Erythroblast (primary cell): Measurements from ENCODE around the gene NTM.

Experiments used
- GATA1 ChIP-seq: IDR thresholded peaks from 2 replicates; pipeline ENCODE4 v1.6.1; 2011; ENCODE audit warnings: low read depth, mild to moderate bottlenecking, control low read depth, low read length, moderate library complexity
- POLR2A ChIP-seq: IDR thresholded peaks from 2 replicates; pipeline ENCODE4 v1.6.1; 2011; ENCODE audit warnings: mild to moderate bottlenecking, low read length

DNA sequence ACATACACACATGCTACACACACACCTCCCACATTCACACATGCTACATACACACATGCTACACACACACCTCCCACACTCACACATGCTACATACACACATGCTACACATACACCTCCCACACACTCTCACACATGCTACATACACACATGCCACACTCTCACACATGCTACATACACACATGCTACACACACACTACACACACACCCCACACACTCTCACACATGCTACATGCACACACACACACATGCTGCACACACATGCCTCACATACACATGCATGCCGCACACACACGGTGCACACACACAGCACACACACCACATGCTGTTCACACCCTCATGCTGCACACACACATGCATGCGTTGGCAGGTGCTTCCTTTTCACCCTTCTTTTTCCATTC, 495.4 kb downstream of the NTM start:
- TF ChIP-seq POLR2A (no peak), GATA1 (no peak)
